ENCODE measurements around the gene SLC15A4.

DNA sequence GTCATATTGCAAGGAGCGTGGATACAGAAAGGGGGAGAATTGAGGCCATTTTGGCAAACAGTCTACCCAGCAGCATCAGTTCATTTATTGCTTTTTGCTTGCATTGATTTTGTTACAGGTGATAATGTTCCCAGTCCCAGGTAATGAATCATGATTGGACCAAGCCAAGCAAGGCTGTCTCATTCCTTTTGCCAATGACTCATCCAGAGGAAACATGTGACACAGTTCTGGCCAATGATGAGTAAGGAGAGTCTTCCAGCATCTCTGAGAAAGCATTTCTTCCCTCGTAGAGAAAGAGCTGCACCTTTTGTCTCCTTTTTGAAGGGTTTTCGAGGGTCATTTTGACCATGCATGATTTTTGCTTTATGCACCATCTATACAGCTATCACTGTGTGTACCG lies 68.2 kb downstream of the SLC15A4 start:
- TF ChIP-seq, protein P1, sequence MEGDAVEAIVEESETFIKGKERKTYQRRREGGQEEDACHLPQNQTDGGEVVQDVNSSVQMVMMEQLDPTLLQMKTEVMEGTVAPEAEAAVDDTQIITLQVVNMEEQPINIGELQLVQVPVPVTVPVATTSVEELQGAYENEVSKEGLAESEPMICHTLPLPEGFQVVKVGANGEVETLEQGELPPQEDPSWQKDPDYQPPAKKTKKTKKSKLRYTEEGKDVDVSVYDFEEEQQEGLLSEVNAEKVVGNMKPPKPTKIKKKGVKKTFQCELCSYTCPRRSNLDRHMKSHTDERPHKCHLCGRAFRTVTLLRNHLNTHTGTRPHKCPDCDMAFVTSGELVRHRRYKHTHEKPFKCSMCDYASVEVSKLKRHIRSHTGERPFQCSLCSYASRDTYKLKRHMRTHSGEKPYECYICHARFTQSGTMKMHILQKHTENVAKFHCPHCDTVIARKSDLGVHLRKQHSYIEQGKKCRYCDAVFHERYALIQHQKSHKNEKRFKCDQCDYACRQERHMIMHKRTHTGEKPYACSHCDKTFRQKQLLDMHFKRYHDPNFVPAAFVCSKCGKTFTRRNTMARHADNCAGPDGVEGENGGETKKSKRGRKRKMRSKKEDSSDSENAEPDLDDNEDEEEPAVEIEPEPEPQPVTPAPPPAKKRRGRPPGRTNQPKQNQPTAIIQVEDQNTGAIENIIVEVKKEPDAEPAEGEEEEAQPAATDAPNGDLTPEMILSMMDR (IDR thresholded peaks at IDR 0.05) = no peak
- no peak for TF ChIP-seq POLR2A (IDR thresholded peaks at IDR 0.05)

All from Peyer's patch (tissue), 4 donors.